HL-60 (cell line): ENCODE measurements around the gene CTNNBIP1.

Experiments used
- GABPA ChIP-seq: IDR thresholded peaks from 2 replicates; pipeline ENCODE4 v1.6.1; 2012; ENCODE audit warnings: low read depth
- POLR2AphosphoS5 ChIP-seq: IDR thresholded peaks from 2 replicates; pipeline ENCODE4 v1.6.1; 2012; ENCODE audit warnings: low read depth
- SPI1 ChIP-seq: IDR thresholded peaks from 2 replicates; pipeline ENCODE4 v1.6.1; 2012; ENCODE audit warnings: low read depth, mild to moderate bottlenecking, borderline replicate concordance
- TF ChIP-seq, protein P1 (sequence below): IDR thresholded peaks from one replicate; pipeline ENCODE4 v1.5.1; 2011; ENCODE audit warnings: low read length, control low read depth, inconsistent platforms; ENCODE audit not compliant: insufficient read depth
- TF ChIP-seq, protein P2 (sequence below): IDR thresholded peaks from 2 replicates; pipeline ENCODE4 v1.6.1; 2012; ENCODE audit warnings: low read depth; ENCODE audit not compliant: insufficient replicate concordance

DNA sequence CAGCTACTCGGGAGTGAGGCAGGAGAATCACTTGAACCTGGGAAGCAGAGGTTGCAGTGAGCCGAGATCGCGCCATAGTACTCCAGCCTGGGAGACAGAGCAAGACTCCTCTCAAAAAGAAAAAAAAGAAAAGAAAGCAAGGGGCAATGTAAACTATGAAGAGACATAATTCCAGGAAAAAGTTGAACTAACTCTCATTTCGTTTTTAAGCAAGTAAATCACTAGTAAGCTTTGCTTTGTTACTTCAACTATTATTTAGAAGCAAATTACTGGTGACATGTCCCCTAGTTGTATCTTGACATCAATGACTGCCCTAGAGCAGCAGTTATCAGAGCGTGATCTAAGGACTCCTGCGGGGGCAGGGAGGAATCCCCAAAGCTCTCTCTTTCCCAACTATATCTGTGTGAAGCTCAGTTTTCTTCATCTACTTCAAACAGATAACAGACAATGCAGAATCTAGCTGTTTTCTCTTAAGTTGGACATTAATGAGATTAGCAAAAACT lies 105.0 kb downstream of the CTNNBIP1 start:
- TF ChIP-seq, protein P1, sequence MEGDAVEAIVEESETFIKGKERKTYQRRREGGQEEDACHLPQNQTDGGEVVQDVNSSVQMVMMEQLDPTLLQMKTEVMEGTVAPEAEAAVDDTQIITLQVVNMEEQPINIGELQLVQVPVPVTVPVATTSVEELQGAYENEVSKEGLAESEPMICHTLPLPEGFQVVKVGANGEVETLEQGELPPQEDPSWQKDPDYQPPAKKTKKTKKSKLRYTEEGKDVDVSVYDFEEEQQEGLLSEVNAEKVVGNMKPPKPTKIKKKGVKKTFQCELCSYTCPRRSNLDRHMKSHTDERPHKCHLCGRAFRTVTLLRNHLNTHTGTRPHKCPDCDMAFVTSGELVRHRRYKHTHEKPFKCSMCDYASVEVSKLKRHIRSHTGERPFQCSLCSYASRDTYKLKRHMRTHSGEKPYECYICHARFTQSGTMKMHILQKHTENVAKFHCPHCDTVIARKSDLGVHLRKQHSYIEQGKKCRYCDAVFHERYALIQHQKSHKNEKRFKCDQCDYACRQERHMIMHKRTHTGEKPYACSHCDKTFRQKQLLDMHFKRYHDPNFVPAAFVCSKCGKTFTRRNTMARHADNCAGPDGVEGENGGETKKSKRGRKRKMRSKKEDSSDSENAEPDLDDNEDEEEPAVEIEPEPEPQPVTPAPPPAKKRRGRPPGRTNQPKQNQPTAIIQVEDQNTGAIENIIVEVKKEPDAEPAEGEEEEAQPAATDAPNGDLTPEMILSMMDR, result no peak
- TF ChIP-seq POLR2AphosphoS5 (no peak), GABPA (no peak), SPI1 (no peak)
- TF ChIP-seq, protein P2, sequence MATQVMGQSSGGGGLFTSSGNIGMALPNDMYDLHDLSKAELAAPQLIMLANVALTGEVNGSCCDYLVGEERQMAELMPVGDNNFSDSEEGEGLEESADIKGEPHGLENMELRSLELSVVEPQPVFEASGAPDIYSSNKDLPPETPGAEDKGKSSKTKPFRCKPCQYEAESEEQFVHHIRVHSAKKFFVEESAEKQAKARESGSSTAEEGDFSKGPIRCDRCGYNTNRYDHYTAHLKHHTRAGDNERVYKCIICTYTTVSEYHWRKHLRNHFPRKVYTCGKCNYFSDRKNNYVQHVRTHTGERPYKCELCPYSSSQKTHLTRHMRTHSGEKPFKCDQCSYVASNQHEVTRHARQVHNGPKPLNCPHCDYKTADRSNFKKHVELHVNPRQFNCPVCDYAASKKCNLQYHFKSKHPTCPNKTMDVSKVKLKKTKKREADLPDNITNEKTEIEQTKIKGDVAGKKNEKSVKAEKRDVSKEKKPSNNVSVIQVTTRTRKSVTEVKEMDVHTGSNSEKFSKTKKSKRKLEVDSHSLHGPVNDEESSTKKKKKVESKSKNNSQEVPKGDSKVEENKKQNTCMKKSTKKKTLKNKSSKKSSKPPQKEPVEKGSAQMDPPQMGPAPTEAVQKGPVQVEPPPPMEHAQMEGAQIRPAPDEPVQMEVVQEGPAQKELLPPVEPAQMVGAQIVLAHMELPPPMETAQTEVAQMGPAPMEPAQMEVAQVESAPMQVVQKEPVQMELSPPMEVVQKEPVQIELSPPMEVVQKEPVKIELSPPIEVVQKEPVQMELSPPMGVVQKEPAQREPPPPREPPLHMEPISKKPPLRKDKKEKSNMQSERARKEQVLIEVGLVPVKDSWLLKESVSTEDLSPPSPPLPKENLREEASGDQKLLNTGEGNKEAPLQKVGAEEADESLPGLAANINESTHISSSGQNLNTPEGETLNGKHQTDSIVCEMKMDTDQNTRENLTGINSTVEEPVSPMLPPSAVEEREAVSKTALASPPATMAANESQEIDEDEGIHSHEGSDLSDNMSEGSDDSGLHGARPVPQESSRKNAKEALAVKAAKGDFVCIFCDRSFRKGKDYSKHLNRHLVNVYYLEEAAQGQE, result no peak
